Fibroblast of skin of left quadriceps (primary cell): Measurements from ENCODE around the gene ZIC5.

Experiments used
- DNase-seq, 2 experiments: peaks; one replicate each; pipeline ENCODE4 v3.0.0-alpha.2; 2013; ENCODE audit warnings: low read depth in 2 of 2

ZIC5 gene

GRCh38 chr13:99976575-99976974 is 5.0 kb upstream of the ZIC5 start:
- no peak for DNase-seq

- DNase-seq = no peak
Measured at GRCh38 chr13:99975626-99976025, 4.1 kb upstream of the ZIC5 start.

GRCh38 chr13:99974939-99975561 is 3.5 kb upstream of the ZIC5 start:
- no peak for DNase-seq

- DNase-seq = no peak
Measured at GRCh38 chr13:99974296-99974938, 2.9 kb upstream of the ZIC5 start.

- no peak for DNase-seq
Measured at GRCh38 chr13:99973808-99974185, 2.2 kb upstream of the ZIC5 start.

- no peak for DNase-seq
Measured at GRCh38 chr13:99973163-99973807, 1.7 kb upstream of the ZIC5 start.

GRCh38 chr13:99972190-99972731 is 694 bp upstream of the ZIC5 start:
- DNase-seq = no peak

GRCh38 chr13:99970651-99971575 is 654 bp downstream of the ZIC5 start:
- DNase-seq = no peak

- no peak for DNase-seq
Measured at GRCh38 chr13:99969919-99970650, 1.5 kb downstream of the ZIC5 start.

GRCh38 chr13:99969453-99969918 is 2.1 kb downstream of the ZIC5 start:
- DNase-seq = no peak

- DNase-seq = no peak
Measured at GRCh38 chr13:99968521-99969452, 2.8 kb downstream of the ZIC5 start.

- no peak for DNase-seq
Measured at GRCh38 chr13:99967869-99968520, 3.6 kb downstream of the ZIC5 start.

- no peak for DNase-seq
Measured at GRCh38 chr13:99967498-99967868, 4.1 kb downstream of the ZIC5 start.

- no peak for DNase-seq
Measured at GRCh38 chr13:99966064-99966805, 5.3 kb downstream of the ZIC5 start.

GRCh38 chr13:99965329-99966000 is 6.1 kb downstream of the ZIC5 start:
- DNase-seq = no peak

GRCh38 chr13:99963816-99964339 is 7.7 kb downstream of the ZIC5 start:
- no peak for DNase-seq

- no peak for DNase-seq
Measured at GRCh38 chr13:99962242-99962641, 9.3 kb downstream of the ZIC5 start.

- DNase-seq = no peak
Measured at GRCh38 chr13:99961636-99962035, 9.9 kb downstream of the ZIC5 start.
